OCI-LY7 (cell line): ENCODE data around the gene CST6. TPM values are rescaled to one million over a fixed set of nuclear protein-coding genes. Genes with fewer than 3 reads are reported as not detected.

ENCODE experiments used
- BruUV-seq: library from RNA; stranded (reverse); fragments of 400-500 nt; replicated peaks from 2 replicates; lab custom pipeline; 2021; lab: Mats Ljungman, UMichigan
- CTCF ChIA-PET: fragments of 300-600 bp; sonication (Branson Sonifier 250); formaldehyde crosslinking; loops from one replicate; lab custom pipeline; 2022; ENCODE audit warnings: antibody characterized with exemption; ENCODE audit not compliant: unreplicated experiment; lab: Charles Lee
- POLR2A ChIA-PET: fragments of 300-600 bp; sonication (Branson Sonifier 250); formaldehyde crosslinking; loops from one replicate; lab custom pipeline; 2022; ENCODE audit warnings: antibody characterized with exemption; lab: Charles Lee
- DNase-seq: peaks from one replicate; pipeline ENCODE4 v3.0.0-alpha.2; 2015; ENCODE audit warnings: low spot score
- H2AFZ ChIP-seq: fragments of 200-600 bp; sonication (generic), shearing (Covaris generic); 2 replicates; pipeline ENCODE4 v1.6.1; 2014; ENCODE audit warnings: mild to moderate bottlenecking, antibody characterized with exemption, low read length, moderate library complexity
- H3K27ac ChIP-seq: fragments of 200-600 bp; sonication (generic); 2 replicates; pipeline ENCODE4 v1.5.1; 2014; ENCODE audit warnings: mixed run types, low read depth, mild to moderate bottlenecking, moderate library complexity, low read length, inconsistent platforms; ENCODE audit not compliant: poor library complexity, severe bottlenecking
- H3K36me3 ChIP-seq: fragments of 200-600 bp; sonication (generic); 2 replicates; pipeline ENCODE4 v1.6.1; 2014; ENCODE audit warnings: mild to moderate bottlenecking, antibody characterized with exemption, low read length, moderate library complexity, mixed read lengths; ENCODE audit not compliant: insufficient read depth
- H3K4me1 ChIP-seq: fragments of 200-600 bp; sonication (generic); 2 replicates; pipeline ENCODE4 v1.5.1; 2014; ENCODE audit warnings: mild to moderate bottlenecking, low read length; ENCODE audit not compliant: insufficient read depth, poor library complexity, severe bottlenecking
- H3K4me2 ChIP-seq: fragments of 200-600 bp; sonication (generic); 2 replicates; pipeline ENCODE4 v1.6.1; 2014; ENCODE audit warnings: mild to moderate bottlenecking, low read length
- H3K4me3 ChIP-seq: fragments of 200-600 bp; sonication (generic); 2 replicates; pipeline ENCODE4 v1.5.1; 2014; ENCODE audit warnings: mild to moderate bottlenecking, low read depth, low read length; ENCODE audit not compliant: poor library complexity, severe bottlenecking
- H3K79me2 ChIP-seq: fragments of 200-600 bp; sonication (generic); 2 replicates; pipeline ENCODE4 v1.6.1; 2016; ENCODE audit warnings: low read depth, mild to moderate bottlenecking, low read length, moderate library complexity, mixed read lengths; ENCODE audit not compliant: insufficient read depth
- H3K9me2 ChIP-seq: fragments of 200-600 bp; sonication (generic); 2 replicates; pipeline ENCODE4 v1.6.1; 2016; ENCODE audit warnings: mild to moderate bottlenecking, low read length, mixed read lengths; ENCODE audit not compliant: insufficient read depth
- H3K9me3 ChIP-seq: fragments of 200-600 bp; sonication (generic); 2 replicates; pipeline ENCODE4 v1.6.1; 2014; ENCODE audit warnings: mild to moderate bottlenecking, mixed run types, low read length, mixed read lengths
- H4K20me1 ChIP-seq: fragments of 200-600 bp; sonication (generic); 2 replicates; pipeline ENCODE4 v1.6.1; 2014; ENCODE audit warnings: mild to moderate bottlenecking, antibody characterized with exemption, low read length, moderate library complexity, mixed read lengths; ENCODE audit not compliant: insufficient read depth
- EZH2phosphoT487 ChIP-seq: fragments of 200-600 bp; sonication (generic); IDR thresholded peaks from 2 replicates; pipeline ENCODE4 v1.6.1; 2018; ENCODE audit warnings: low read depth, borderline replicate concordance, mild to moderate bottlenecking, mixed run types, antibody characterized with exemption, low read length, moderate library complexity, mixed read lengths
- intact Hi-C: fragments of 100-400 bp; cut with micrococcal nuclease; formaldehyde crosslinking; loops from one replicate; pipeline ENCODE4 v1.10.0; 2022; ENCODE audit not compliant: unreplicated experiment
- total RNA-seq, 2 experiments: library from RNA; depleted of rRNA in 1 of 2; stranded (reverse); fragments of >200 nt in 1 of 2; shearing (Covaris generic) in 1 of 2; gene quantifications; 2 replicates each; pipeline ENCODE4 v1.2.3, GENCODE V29; 2014 to 2022
- TF ChIP-seq, protein P1 (sequence below): fragments of 200-600 bp; sonication (generic); conservative IDR thresholded peaks from 2 replicates; pipeline ENCODE4 v1.5.1; 2014; ENCODE audit warnings: mild to moderate bottlenecking, antibody characterized with exemption, low read length, moderate library complexity, mixed read lengths

Gene CST6
- total RNA-seq, 2 experiments from 2014 or later = not detected

DNA sequence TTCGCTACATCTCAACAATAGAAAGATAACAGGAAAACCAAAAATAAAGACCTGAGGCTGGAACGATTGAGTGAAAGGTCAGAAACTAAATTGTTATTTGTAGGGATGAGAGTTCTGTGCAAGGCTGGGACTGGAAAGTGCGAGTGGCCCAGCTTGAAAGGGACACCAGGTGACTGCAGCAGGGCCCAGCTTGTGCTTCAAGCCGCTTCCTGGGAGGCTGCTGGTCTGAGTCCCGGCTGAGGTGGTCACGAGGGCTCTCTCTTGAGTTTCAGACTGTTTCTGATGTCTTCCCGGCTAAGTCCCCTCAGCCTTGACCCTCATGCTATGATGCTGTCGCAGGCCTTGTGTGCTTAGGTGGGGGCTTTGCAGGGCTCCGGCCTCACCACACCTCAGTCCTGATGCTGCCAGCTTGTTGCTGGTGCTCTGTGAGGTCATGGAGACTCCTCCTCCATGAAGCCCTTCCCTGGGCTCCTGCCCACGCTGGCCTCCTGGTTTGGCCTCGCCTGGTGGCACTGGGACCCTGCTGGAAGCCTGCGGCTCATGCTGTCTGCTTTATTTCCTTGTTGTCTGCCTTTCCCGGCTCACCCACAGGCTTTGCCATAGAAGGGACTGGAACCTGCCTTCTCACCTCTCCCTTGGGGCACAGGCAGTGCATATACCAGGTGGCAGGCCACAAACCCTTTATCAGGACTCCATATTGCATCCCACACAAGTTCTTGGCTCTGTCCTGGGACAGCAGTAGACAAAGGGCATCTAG lies 5.5 kb upstream of the CST6 start:
- Histone ChIP-seq H3K36me3 (peaks cover 33% of the 10 kb centered on the region), H3K4me3 (no peak overlapping the region), H3K4me1 (peaks cover 23% of the 10 kb centered on the region), H2AFZ (no peak overlapping the region), H4K20me1 (no peaks in the 10 kb centered on the region), H3K9me3 (no peaks in the 10 kb centered on the region), H3K27ac (no peak overlapping the region), H3K79me2 (peaks cover 27% of the 10 kb centered on the region), H3K9me2 (no peaks in the 10 kb centered on the region), H3K4me2 (no peak overlapping the region)
- TF ChIP-seq, protein P1, sequence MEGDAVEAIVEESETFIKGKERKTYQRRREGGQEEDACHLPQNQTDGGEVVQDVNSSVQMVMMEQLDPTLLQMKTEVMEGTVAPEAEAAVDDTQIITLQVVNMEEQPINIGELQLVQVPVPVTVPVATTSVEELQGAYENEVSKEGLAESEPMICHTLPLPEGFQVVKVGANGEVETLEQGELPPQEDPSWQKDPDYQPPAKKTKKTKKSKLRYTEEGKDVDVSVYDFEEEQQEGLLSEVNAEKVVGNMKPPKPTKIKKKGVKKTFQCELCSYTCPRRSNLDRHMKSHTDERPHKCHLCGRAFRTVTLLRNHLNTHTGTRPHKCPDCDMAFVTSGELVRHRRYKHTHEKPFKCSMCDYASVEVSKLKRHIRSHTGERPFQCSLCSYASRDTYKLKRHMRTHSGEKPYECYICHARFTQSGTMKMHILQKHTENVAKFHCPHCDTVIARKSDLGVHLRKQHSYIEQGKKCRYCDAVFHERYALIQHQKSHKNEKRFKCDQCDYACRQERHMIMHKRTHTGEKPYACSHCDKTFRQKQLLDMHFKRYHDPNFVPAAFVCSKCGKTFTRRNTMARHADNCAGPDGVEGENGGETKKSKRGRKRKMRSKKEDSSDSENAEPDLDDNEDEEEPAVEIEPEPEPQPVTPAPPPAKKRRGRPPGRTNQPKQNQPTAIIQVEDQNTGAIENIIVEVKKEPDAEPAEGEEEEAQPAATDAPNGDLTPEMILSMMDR = no peak
- TF ChIP-seq EZH2phosphoT487 = no peak
- ChIA-PET CTCF (no interaction called here), POLR2A (no interaction called here)
- DNase-seq = no peak
- no TSS peak for BruUV-seq
- intact Hi-C loops = no loop called here

DNA sequence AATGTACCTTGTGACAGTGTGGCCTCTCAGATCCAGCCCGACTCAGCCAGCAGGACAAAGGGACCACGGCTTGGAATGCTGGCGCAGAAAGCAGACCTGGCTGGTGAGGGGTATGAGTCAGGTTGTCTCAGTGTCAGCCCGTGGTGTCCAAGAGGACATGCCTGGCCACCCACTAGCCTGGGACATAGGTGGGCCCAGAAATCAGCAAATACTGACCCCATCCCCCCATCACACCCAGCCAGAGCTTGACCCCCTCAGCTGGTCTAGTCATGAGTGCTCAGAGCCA lies 5.0 kb upstream of the CST6 start:
- BruUV-seq = no TSS peak
- Histone ChIP-seq H3K4me1 (peaks cover 23% of the 10 kb centered on the region), H2AFZ (no peak overlapping the region), H3K4me3 (no peak overlapping the region), H3K27ac (no peak overlapping the region), H3K9me3 (no peaks in the 10 kb centered on the region), H3K79me2 (peaks cover 22% of the 10 kb centered on the region), H3K4me2 (no peak overlapping the region), H3K36me3 (peaks cover 33% of the 10 kb centered on the region), H4K20me1 (no peaks in the 10 kb centered on the region), H3K9me2 (no peaks in the 10 kb centered on the region)
- ChIA-PET POLR2A (no interaction called here), CTCF (no interaction called here)
- no peak for TF ChIP-seq EZH2phosphoT487
- TF ChIP-seq, protein P1 = no peak
- intact Hi-C loops = no loop called here
- no peak for DNase-seq

DNA sequence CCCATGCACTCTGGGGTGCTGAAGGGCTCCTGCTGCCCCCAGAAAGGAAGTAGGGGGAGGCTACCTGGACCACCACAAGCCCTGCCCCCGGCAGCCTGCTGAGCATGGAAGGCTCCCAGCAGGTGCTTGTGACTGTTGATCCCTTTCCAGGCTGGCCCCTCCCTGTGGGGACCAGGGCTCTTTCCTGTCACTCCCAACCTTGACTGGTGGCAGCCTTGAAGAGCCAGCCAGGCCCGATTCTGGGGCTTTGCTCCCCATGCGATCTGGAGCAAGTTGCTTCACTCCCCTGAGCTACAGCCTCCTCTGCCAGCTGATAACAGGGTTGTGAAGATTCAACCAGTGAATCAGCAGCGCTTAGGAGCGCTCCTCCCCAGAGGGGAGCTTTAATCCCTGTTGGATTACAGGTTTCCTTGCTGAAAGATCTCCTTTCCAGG lies 4.6 kb upstream of the CST6 start:
- no TSS peak for BruUV-seq
- TF ChIP-seq EZH2phosphoT487 = no peak
- TF ChIP-seq, protein P1 = no peak
- CTCF ChIA-PET = no interaction called here
- peaks cover 21% of the 10 kb centered on the region for H3K79me2 ChIP-seq
- no peak overlapping the region for H3K4me2 ChIP-seq
- no peaks in the 10 kb centered on the region for H3K9me3 ChIP-seq
- H4K20me1 ChIP-seq = no peaks in the 10 kb centered on the region
- peaks cover 33% of the 10 kb centered on the region for H3K36me3 ChIP-seq
- no peak overlapping the region for H3K4me3 ChIP-seq
- POLR2A ChIA-PET = interaction anchor here (0.7 kb wide), 1 partner anchor 79 kb away, joined by 3 read pairs; no protein-coding TSS in a partner anchor
- no peak for DNase-seq
- H3K9me2 ChIP-seq = no peaks in the 10 kb centered on the region
- intact Hi-C loops = no loop called here
- no peak overlapping the region for H3K27ac ChIP-seq
- H3K4me1 ChIP-seq = peaks cover 23% of the 10 kb centered on the region
- H2AFZ ChIP-seq = no peak overlapping the region
